Measurements from ENCODE around the gene KIFC1. TPM values are rescaled to one million over a fixed set of nuclear protein-coding genes. Genes with fewer than 3 reads are reported as not detected.

The KIFC1 gene
- total RNA-seq, 1 experiment from 2014 or later: 45.5 TPM

- Histone ChIP-seq H3K27me3 (no peaks in the 10 kb centered on the region), H3K9me3 (no peaks in the 10 kb centered on the region), H3K4me3 (no peak overlapping the region), H3K36me3 (no peaks in the 10 kb centered on the region)
- DNase-seq: no peak
Observed at GRCh38 chr6:33443025-33443424, 51.4 kb downstream of the KIFC1 start.

DNA sequence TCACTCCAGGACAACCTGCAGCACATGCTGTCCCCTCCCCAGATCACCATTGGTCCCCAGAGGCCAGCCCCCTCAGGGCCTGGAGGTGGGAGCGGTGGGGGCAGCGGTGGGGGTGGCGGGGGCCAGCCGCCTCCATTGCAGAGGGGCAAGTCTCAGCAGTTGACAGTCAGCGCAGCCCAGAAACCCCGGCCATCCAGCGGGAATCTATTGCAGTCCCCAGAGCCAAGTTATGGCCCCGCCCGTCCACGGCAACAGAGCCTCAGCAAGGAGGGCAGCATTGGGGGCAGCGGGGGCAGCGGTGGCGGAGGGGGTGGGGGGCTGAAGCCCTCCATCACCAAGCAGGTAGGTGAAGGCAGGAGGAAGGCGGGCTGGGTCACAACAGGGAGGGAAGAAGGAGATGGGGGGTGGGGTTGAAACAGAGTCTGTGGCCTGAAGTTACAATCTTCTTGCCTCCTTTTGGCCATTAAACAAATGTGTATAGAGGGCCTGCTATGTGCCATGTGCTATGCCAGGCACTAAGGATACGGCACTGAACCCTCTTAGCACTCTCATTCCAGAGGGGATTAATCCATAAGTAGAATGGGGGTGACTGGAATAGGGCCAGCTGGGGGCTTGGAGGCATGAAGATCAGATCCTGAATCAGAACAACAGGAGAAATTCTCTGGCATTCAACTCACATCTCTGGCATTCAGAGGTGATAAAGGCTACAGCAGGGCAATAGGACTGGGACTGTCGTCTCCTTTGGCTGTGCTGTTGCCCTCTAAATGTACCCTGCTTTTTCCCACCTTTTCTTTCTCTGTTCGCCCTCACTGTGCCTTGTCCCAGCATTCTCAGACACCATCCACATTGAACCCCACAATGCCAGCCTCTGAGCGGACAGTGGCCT, 52.2 kb downstream of the KIFC1 start:
- Histone ChIP-seq H3K36me3 (no peaks in the 10 kb centered on the region), H3K27me3 (no peaks in the 10 kb centered on the region), H3K9me3 (no peaks in the 10 kb centered on the region), H3K4me3 (no peak overlapping the region)
- no peak for DNase-seq

- DNase-seq: no peak
- Histone ChIP-seq H3K27me3 (no peaks in the 10 kb centered on the region), H3K9me3 (no peaks in the 10 kb centered on the region), H3K36me3 (no peaks in the 10 kb centered on the region), H3K4me3 (no peak overlapping the region)
Observed at GRCh38 chr6:33445119-33445603, 53.5 kb downstream of the KIFC1 start.

DNA sequence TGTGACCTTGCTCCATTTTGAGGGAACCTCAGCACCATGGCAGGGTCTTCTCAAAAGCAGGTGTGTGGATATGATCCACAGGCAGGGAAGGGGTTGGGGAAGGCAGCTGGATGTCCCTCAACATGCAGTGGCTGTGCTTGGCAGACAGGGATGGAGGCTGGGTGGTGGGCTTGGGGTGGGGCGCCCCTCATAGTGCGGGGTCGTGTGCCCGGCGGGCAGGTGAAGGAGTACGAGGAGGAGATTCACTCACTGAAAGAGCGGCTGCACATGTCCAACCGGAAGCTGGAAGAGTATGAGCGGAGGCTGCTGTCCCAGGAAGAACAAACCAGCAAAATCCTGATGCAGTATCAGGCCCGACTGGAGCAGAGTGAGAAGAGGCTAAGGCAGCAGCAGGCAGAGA, 54.7 kb downstream of the KIFC1 start:
- Histone ChIP-seq H3K27me3 (no peaks in the 10 kb centered on the region), H3K9me3 (no peaks in the 10 kb centered on the region), H3K4me3 (no peak overlapping the region), H3K36me3 (no peaks in the 10 kb centered on the region)
- no peak for DNase-seq

GRCh38 chr6:33450434-33450833, 58.8 kb downstream of the KIFC1 start:
- DNase-seq: no peak
- H3K36me3 ChIP-seq: no peaks in the 10 kb centered on the region; the same call in 1 of the 2 replicates

GRCh38 chr6:33451606-33452005, 60.0 kb downstream of the KIFC1 start:
- H3K4me3 ChIP-seq: no peak overlapping the region
- H3K36me3 ChIP-seq: no peaks in the 10 kb centered on the region; the same call in 1 of the 2 replicates
- H3K9me3 ChIP-seq: no peaks in the 10 kb centered on the region
- H3K27me3 ChIP-seq: no peaks in the 10 kb centered on the region
- DNase-seq: no peak

More at GRCh38 chr6:33450434-33450833, 58.8 kb downstream of the KIFC1 start:
- H3K9me3 ChIP-seq: no peaks in the 10 kb centered on the region
- no peaks in the 10 kb centered on the region for H3K27me3 ChIP-seq
- no peak overlapping the region for H3K4me3 ChIP-seq

DNA sequence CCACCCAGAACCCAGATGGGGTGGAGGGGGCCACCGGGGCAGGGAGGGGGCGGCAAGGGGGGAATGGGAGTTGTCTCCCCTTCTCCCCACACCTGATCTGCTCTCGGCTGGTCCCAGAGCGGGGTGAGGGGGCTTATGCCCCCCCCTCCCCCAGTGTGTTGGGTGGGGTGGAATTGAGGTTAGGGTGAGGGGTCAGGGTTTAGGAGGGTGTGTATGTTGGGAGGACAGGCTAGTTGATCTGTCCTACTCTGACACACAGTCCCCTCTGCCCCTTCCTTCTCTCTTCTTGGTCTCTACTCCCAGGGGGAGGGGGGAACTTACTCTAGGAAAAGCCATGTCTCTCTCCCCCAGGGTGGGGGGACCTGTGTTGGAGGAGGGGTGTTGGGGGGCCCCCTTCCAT, 60.9 kb downstream of the KIFC1 start:
- Histone ChIP-seq H3K27me3 (no peaks in the 10 kb centered on the region), H3K9me3 (no peaks in the 10 kb centered on the region), H3K36me3 (no peaks in the 10 kb centered on the region; the same call in 1 of the 2 replicates), H3K4me3 (no peak overlapping the region)
- no peak for DNase-seq

- no peaks in the 10 kb centered on the region for H3K9me3 ChIP-seq
- no peak for DNase-seq
- no peaks in the 10 kb centered on the region; the same call in 1 of the 2 replicates for H3K36me3 ChIP-seq
- peak overlapping the region; percentile 74 for H3K4me3 ChIP-seq
- no peaks in the 10 kb centered on the region for H3K27me3 ChIP-seq
Observed at GRCh38 chr6:33453393-33454008, 61.9 kb downstream of the KIFC1 start.

GRCh38 chr6:33454009-33454946, 62.7 kb downstream of the KIFC1 start, which contains the start of gene ZBTB9:
ZBTB9 (plus strand) TSS chr6:33454576; CDS start chr6:33455101, 525 bp downstream.
- H3K27me3 ChIP-seq: no peaks in the 10 kb centered on the region
- peak; percentile 92 for DNase-seq
- H3K9me3 ChIP-seq: no peaks in the 10 kb centered on the region
- H3K4me3 ChIP-seq: peak within 1 kb of the TSS; percentile 74
- H3K36me3 ChIP-seq: no peaks in the 10 kb centered on the region; the same call in 1 of the 2 replicates

- no peaks in the 10 kb centered on the region for H3K9me3 ChIP-seq
- H3K4me3 ChIP-seq: peak overlapping the region; percentile 74
- no peaks in the 10 kb centered on the region; the same call in 1 of the 2 replicates for H3K36me3 ChIP-seq
- H3K27me3 ChIP-seq: no peaks in the 10 kb centered on the region
- DNase-seq: no peak
Observed at GRCh38 chr6:33455051-33455450, 63.4 kb downstream of the KIFC1 start.

GRCh38 chr6:33456156-33456555, 64.5 kb downstream of the KIFC1 start:
- DNase-seq: no peak
- no peak overlapping the region for H3K4me3 ChIP-seq
- no peaks in the 10 kb centered on the region for H3K27me3 ChIP-seq
- no peaks in the 10 kb centered on the region for H3K9me3 ChIP-seq
- no peaks in the 10 kb centered on the region; the same call in 1 of the 2 replicates for H3K36me3 ChIP-seq

DNA sequence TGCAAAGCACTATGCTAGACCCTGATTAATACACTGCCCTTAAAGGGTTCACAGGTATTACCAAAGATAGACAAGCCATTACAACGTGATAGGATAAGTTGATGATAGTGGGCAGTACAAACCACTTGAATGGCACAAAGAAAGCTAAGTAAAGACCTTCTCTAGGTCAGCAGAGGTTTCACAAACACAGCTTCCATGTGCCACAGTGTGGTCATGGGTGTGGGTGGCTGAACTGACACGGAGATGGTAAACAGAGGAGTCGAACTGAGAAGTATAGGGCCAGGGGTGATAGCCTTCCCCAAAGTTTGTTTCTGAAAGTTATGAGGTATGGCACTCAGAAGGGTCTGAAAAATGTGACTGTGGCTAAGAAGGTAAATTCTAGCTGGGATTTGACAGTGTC, 67.1 kb downstream of the KIFC1 start:
- Histone ChIP-seq H3K36me3 (no peaks in the 10 kb centered on the region; the same call in 1 of the 2 replicates), H3K9me3 (no peaks in the 10 kb centered on the region), H3K27me3 (no peaks in the 10 kb centered on the region), H3K4me3 (no peak overlapping the region)
- DNase-seq: no peak

GRCh38 chr6:33459226-33459625, 67.6 kb downstream of the KIFC1 start:
- Histone ChIP-seq H3K9me3 (no peaks in the 10 kb centered on the region), H3K27me3 (no peaks in the 10 kb centered on the region), H3K36me3 (no peaks in the 10 kb centered on the region; the same call in 1 of the 2 replicates), H3K4me3 (no peak overlapping the region)
- DNase-seq: no peak

Data from MG63 (cell line).